Stimulated activated CD4-positive, alpha-beta T cell treated with anti-CD3 and anti-CD28 coated beads, Interleukin-4, amount 100 ng/mL, for 1 hour (primary cell): ENCODE results near the gene TMEFF1.
"Not testable (repeated sequence)": the region's sequence is repeated elsewhere in the genome, so short reads cannot be mapped to it uniquely, and the experiment has no call there.

ENCODE experiments used
- DNase-seq: peaks from one replicate; pipeline ENCODE4 v3.0.0-alpha.2; 2020

Gene TMEFF1

GRCh38 chr9:100498592-100498991 lies 25.6 kb downstream of the TMEFF1 start:
- DNase-seq: no peak

- DNase-seq: no peak
Measured at GRCh38 chr9:100499460-100499859, 26.5 kb downstream of the TMEFF1 start.

GRCh38 chr9:100499866-100500265 lies 26.9 kb downstream of the TMEFF1 start:
- no peak for DNase-seq

- peak; percentile 66 for DNase-seq
Measured at GRCh38 chr9:100505564-100506159, 32.7 kb downstream of the TMEFF1 start.

GRCh38 chr9:100507350-100507749 lies 34.4 kb downstream of the TMEFF1 start:
- DNase-seq: not testable (repeated sequence)

- no peak for DNase-seq
Measured at GRCh38 chr9:100511205-100511604, 38.3 kb downstream of the TMEFF1 start.

GRCh38 chr9:100515578-100516494 lies 42.9 kb downstream of the TMEFF1 start:
- no peak for DNase-seq

GRCh38 chr9:100521282-100521681 lies 48.3 kb downstream of the TMEFF1 start:
- no peak for DNase-seq

GRCh38 chr9:100525563-100525962 lies 52.6 kb downstream of the TMEFF1 start:
- DNase-seq: no peak

- not testable (repeated sequence) for DNase-seq
Measured at GRCh38 chr9:100527180-100527794, 54.3 kb downstream of the TMEFF1 start.

GRCh38 chr9:100534401-100534800 lies 61.5 kb downstream of the TMEFF1 start:
- no peak for DNase-seq

- DNase-seq: no peak
Measured at GRCh38 chr9:100540327-100540726, 67.4 kb downstream of the TMEFF1 start.

- DNase-seq: no peak
Measured at GRCh38 chr9:100549048-100549447, 76.1 kb downstream of the TMEFF1 start.

- DNase-seq: no peak
Measured at GRCh38 chr9:100554935-100555401, 82.0 kb downstream of the TMEFF1 start.

GRCh38 chr9:100555471-100555870 lies 82.5 kb downstream of the TMEFF1 start:
- DNase-seq: no peak

GRCh38 chr9:100557053-100557452 lies 84.1 kb downstream of the TMEFF1 start:
- no peak for DNase-seq

- DNase-seq: no peak
Measured at GRCh38 chr9:100561256-100561655, 88.3 kb downstream of the TMEFF1 start.

- DNase-seq: no peak
Measured at GRCh38 chr9:100567856-100568255, 94.9 kb downstream of the TMEFF1 start.

GRCh38 chr9:100573655-100574260 lies 100.8 kb downstream of the TMEFF1 start:
- DNase-seq: no peak

- DNase-seq: no peak
Measured at GRCh38 chr9:100575006-100575405, 102.1 kb downstream of the TMEFF1 start.

- DNase-seq: no peak
Measured at GRCh38 chr9:100575765-100576386, 102.9 kb downstream of the TMEFF1 start.

GRCh38 chr9:100577776-100578448 lies 105.0 kb downstream of the TMEFF1 start, which contains the start of gene CAVIN4:
CAVIN4 (plus strand) TSS chr9:100578079; CDS start chr9:100578144, 65 bp downstream.
- no peak for DNase-seq
